SW 1271 (cell line): ENCODE measurements around the gene OR2B6.

Experiments used
- DNase-seq, 2 experiments: peaks; one replicate each; lab custom pipeline; 2025; lab: John Stamatoyannopoulos, UW

Gene OR2B6

DNA sequence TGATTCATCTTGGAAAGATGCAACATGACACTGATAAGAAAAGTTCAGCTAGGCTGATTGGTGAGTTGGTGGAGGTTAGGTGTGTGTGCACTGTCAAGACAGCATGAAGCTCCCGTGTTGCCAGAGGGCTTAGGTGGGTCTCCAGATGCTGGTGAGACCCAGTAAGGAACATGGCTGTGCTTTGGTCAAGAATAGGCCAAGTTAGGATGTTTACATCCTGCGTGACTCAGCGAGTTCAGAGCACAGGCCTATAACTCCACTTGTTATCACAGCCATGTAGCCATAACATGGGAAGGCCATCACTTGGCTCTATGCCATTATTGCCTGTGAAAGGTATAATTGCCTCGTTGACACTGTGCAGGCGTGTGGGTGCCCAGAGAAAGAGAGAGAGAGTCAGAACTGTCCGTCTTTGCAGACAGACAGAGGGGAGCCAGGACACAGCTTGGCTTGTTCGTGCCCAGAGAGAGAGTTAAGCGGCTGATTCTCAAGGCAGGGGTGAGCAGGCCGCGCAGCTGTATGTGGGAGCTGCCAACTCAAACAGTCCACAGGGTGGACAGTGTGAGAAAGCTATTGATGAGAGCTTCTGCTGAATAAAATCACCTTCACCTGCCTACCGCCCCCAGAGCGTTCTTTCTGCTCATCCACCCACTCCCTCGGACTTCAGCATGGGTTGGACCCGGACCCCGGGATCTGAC is 43.5 kb downstream of the OR2B6 start:
- no peak for DNase-seq

DNA sequence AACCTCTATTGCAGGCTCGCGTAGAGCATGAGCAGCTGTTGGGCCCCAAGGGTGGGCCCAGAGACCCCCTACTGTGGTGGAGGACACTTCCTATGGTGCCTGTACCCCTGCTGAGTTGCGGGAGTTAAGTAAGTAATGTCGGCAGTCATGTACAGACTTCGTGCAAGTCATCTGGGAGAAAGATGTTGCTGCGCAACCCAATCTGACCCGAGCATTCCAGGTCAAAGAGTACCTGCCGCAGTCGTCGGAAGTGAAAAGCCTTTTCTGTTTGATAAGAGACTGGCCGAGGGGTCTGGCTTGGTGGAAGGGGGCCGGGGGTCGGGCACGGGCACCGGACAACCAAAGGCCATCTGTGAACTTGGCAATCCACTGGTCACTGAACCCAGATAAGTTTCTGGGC is 44.3 kb downstream of the OR2B6 start:
- no peak for DNase-seq

DNA sequence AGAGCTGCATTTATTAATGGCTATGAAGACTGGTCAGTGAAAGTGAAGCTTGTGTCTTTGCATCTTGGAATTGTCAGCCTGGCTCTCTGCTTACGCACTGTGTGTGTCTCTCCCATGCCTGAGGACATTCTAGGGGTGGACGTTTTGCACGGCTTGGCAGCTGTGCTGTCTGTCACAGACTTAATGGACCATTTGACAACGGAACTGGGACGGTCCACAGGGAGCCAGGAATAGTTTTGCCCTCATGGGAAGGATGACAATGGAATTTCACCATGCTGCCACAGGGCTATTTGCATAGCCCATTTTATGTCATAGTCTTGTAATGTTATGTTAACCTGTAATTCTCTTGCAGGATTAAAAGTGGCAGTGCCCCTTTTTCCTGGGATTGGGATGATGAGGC is 44.7 kb downstream of the OR2B6 start:
- no peak for DNase-seq

DNA sequence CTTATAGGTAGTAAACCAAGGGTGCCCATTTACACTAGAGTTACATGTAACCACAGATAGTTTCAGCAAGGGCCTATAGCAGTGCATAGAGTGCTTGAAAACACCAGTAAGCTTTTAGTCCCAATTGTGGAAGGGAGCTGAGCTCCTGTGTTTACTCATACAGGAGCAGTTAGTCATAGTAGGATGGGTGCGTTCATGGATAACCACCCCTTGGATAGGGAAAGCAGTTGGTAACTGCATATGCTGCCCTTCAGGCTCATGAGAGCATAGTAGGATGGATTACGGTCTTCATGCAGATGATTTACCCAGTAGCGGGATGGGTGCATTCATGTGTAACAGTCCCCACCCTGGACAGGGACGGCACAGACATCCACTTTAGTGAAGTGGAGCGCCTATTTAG is 45.1 kb downstream of the OR2B6 start:
- DNase-seq = no peak

DNA sequence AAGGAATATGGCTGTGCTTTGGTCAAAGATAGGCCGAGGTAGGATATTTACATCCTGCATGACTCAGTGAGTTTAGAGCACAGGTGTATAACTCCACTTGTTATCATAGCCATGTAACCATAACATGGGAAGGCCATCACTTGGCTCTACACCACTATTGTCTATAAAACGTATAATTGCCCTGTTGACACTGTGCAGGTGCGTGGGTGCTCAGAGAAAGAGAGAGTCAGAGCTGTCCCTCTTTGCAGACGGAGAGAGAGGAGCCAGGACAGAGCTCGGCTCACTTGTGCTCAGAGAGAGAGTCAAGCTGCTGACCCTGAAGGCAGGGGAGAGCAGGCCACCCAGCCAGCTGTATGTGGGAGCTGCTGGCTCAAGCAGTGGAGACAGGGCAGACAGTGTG is 46.0 kb downstream of the OR2B6 start:
- DNase-seq = no peak

DNA sequence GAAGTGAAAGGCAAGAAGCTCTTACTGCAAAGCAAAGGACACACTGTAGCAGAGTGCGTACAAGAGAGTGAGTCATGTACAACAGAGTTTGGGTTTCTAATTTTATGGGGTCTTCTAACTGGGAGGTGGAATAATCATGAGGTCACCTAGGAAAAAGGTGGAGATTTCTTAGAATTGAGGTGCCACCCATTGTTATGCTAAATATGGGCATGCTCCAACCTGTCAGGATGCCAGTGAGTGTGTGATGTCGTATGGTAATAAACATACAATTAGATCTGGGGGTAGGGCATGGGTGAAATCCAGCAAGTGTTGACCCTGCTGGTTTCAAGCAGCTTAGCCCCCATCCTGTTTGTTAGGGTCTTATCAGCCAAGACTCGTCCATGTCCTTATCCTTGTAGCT is 46.6 kb downstream of the OR2B6 start:
- DNase-seq = no peak

DNA sequence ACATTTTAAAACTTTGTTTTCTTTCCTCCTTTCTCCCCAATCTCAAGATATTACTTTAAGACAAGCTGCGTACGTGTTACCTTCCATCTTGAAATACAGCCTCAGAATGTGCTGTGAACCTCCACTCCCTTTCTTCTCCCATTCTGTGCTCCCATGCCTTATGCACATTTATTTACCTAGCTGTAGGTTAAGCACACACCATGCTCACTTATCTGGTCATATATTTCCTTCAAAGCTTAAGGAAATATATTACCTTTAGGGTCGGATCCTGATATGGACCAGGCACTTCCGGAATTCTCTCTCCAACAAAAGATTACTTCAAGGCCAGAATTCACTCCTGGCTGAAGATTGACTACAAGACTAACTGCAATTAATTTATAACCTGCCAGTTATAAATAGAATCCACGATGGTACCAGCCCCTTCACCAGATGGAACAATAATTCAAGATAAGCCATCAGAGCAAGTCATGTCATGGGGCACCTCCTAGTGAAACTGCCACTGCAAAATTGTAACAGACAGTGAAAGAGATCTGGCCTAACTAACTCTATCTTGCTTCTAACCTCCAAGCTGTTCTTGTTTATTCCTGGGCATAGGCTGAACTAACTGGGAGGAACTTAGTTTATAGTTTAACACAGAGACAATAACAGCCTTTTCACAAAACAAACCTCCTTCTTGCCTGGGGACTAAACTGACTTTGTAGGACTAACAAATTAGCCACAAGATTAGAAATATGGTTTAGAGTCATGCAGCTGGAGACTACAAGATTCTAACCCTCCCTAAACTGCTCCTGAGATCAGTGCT is 47.5 kb downstream of the OR2B6 start:
- no peak for DNase-seq

DNA sequence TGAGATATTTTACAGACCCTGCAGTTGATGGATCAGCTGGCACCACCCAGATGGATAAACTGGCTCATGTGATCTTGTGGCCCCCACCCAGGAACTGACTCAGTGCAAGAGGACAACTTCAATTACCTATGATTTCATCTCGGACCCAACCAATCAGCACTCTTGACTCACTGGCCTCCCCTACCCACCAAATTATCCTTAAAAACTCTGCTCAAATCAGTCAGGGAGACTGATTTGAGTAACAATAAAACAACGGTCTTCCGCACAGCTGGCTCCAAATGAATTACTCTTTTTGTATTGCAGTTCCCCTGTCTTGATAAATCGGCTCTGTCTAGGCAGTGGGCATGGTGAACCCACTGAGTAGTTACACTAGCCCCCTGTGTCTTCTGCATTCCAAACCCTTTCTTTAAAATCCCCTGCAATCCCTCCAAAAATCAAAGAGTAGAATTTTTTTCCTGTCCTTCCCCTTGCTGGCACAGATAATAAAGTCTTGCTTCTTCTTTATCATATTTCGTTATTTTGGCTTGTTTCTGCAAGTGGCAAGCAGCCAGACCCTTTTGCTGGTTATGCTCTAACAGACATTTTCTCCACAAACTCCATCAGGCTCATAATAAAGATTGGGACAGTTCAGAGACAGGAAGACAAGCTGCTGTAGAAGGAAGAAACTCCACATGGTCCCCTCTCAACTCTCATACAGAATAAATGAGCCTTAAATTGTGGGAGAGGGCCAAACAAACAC is 48.3 kb downstream of the OR2B6 start:
- no peak for DNase-seq

DNA sequence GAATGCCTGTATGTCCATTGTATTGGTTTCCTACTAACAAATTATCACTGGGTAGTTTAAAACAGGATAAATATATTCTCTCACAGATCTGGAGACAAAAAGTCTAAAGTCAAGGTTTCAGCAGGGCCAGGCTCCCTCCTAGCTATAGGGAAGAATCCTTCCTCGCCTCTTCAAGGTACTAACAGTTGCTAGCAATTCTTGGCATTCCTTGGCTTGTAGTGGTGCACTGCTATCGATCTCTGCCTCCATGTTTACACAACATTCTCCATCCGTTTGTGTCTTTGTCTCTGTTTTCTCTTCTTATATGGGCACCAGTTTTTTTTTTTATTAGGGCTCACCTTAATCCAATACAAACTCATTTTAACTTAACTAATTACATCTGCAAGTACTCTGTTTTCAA is 48.9 kb downstream of the OR2B6 start:
- no peak for DNase-seq
